Urinary bladder (tissue), 4 donors: ENCODE data around the gene RNASEL. TPM values are rescaled to one million over a fixed set of nuclear protein-coding genes. Genes with fewer than 3 reads are reported as not detected.
"Not testable (repeated sequence)": the region's sequence is repeated elsewhere in the genome, so short reads cannot be mapped to it uniquely, and the experiment has no call there.

Source experiments
- DNase-seq: peaks from one replicate; pipeline ENCODE4 v3.0.0-alpha.2; 2015; ENCODE audit errors: extremely low spot score
- H3K27ac ChIP-seq: one replicate; pipeline ENCODE4 v1.5.1; 2013; ENCODE audit warnings: low read depth, mild to moderate bottlenecking, moderate library complexity
- H3K36me3 ChIP-seq: one replicate; pipeline ENCODE4 v1.6.1; 2013; ENCODE audit warnings: mild to moderate bottlenecking, moderate library complexity; ENCODE audit not compliant: insufficient read depth
- H3K4me1 ChIP-seq: one replicate; pipeline ENCODE4 v1.6.1; 2013; ENCODE audit warnings: mild to moderate bottlenecking, moderate library complexity; ENCODE audit not compliant: insufficient read depth
- H3K4me3 ChIP-seq: one replicate; pipeline ENCODE4 v1.5.1; 2013; ENCODE audit warnings: low read depth, low read length
- WGBS: extraction: QIAGEN DNeasy Blood & Tissue Kit; methylation state at CpG from one replicate; pipeline ENCODE4 v1.1.7; 2013; 5-methylcytosine and 5-hydroxymethylcytosine counted together
- polyA plus RNA-seq: library from polyadenylated mRNA; stranded (reverse); fragments of 200-250 nt; gene quantifications from one replicate; pipeline ENCODE4 v1.2.3, GENCODE V29; 2013
- small RNA-seq: library from RNA; depleted of rRNA; stranded (forward); fragments of <200 nt; gene quantifications from one replicate; pipeline ENCODE3, GENCODE V24; 2014
- total RNA-seq: library from RNA; depleted of rRNA; stranded (reverse); fragments of >200 nt; gene quantifications from one replicate; pipeline ENCODE4 v1.2.3, GENCODE V29; 2014
- donor health status: healthy with polysubstance abuse.
- donor health status: healthy.

The RNASEL gene
- total and polyA plus RNA-seq, 2 donors = 10.7 to 17.2 TPM

DNA sequence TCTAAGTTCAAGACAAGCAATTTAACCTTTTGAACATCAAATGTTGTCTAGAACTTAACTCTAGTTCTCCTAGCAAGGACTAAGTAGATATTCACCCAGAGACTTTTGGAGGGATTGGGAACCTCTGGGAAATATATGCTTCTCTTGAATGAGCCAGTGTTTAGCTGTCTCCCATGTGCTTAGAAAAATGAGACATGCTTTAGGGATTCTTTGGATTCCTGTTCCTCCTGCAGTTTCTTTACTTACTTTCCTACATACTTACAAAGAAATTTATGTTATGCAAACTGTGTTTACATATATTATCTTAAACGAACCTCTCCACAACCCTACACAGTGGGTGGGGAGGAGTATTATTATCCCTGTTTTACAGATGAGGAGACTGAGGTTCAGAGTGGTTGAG is 39.2 kb downstream of the RNASEL start:
- 30% methylated on average over 1 of the region's 1 CpG for WGBS
- no peak for DNase-seq
- no peak overlapping the region for H3K27ac ChIP-seq
- no peak overlapping the region for H3K4me3 ChIP-seq
- no peaks in the 10 kb centered on the region for H3K4me1 ChIP-seq
- H3K36me3 ChIP-seq = no peaks in the 10 kb centered on the region

DNA sequence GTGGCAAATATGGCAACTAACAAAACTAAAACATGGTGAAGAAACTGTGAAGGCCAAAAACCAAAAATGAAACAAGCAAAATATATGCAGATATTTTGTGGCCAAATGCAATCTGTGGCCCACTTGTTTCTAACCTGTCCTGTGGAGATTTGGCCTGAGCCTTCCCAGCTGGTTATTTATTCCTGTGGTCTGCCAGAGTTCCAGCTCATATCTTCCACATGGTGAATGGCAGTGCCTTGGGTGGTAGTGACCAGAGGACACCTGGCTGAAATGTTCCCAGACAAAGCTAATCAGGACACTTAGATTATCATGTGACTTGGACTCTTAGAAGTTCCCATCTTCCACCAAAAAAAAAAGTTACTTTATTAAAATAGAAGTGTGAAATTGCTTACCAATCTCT is 39.7 kb downstream of the RNASEL start:
- H3K27ac ChIP-seq = no peak overlapping the region
- DNase-seq = no peak
- H3K4me1 ChIP-seq = no peaks in the 10 kb centered on the region
- no peak overlapping the region for H3K4me3 ChIP-seq
- no peaks in the 10 kb centered on the region for H3K36me3 ChIP-seq

DNA sequence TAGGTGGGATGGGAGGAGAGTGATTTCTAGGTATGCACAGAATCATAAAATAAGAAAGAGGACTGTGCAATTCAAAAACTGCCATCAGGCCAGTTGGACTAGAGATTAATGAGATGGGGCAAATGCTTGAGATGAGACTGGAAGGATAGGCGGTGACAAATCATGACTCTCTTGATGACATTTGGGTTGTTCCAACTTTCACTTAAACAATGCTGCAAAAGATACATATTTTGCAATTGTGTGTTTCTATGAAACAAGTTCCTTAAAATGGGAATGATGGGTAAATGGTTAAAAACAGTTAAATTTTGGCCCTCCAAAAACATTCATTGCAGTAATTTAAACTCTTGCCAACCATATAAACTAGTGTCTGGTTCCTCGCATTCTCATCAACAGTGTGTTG is 55.2 kb downstream of the RNASEL start:
- Histone ChIP-seq H3K27ac (no peak overlapping the region), H3K36me3 (no peaks in the 10 kb centered on the region), H3K4me1 (no peaks in the 10 kb centered on the region), H3K4me3 (no peak overlapping the region)
- no peak for DNase-seq
- 90% methylated on average over 2 of the region's 2 CpGs for WGBS

DNA sequence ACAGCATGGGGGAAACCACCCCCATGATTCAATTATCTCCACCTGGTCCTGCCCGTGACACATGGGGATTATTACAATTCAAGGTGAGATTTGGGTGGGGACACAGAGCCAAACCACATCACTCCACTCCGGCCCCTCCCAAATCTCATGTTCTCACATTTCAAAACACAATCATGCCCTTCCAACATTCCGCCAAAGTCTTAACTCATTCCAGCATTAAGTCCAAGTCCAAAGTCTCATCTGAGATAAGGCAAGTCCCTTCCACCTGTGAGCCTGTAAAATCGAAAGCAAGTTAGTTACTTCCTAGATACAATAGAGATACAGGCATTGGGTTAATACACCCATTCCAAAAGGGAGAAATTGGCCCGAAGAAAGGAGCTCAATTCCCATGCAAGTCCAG is 60.9 kb downstream of the RNASEL start:
- H3K4me1 ChIP-seq, H3K36me3 ChIP-seq, DNase-seq, H3K4me3 ChIP-seq, H3K27ac ChIP-seq: not testable (repeated sequence)
- 82% methylated on average over 5 of the region's 5 CpGs for WGBS

DNA sequence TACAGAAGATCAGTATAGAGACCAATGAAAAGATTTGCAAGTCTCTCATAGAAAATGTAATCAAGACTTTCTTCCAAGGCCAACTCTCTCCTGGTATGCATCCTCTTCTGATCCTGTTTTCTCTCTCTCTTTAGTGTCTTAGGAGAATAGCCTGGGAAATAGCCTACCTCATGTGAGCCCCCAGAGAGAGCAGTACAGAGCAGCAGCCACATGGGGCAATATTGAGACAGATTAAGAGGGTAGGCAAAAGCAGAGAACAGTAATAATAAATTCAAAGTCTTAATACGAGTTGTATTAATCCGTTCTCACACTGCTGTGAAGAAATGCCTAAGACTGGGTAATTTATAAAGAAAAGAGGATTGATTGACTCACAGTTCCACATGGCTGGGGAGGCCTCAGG is 61.4 kb downstream of the RNASEL start:
- 71% methylated on average over 2 of the region's 2 CpGs for WGBS
- Histone ChIP-seq H3K4me1 (no peaks in the 10 kb centered on the region), H3K27ac (no peak overlapping the region), H3K4me3 (no peak overlapping the region), H3K36me3 (no peaks in the 10 kb centered on the region)
- no peak for DNase-seq

DNA sequence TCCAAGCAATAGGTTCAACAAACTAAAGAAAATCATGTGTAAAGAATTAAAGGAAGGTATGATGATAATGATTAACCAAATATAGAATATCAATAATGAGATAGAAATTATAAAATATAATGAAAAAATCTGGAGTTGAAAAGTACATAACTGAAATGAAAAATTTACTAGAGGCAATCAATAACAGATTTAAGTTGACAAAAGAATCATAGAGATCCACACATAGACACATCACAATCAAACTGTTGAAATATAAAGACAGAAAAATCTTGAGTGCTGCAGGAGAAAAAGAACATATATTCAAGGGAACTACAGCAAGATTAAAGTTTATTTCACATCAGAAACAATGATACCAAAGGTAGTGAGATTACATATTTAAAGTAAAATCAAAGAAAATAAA is 63.7 kb downstream of the RNASEL start:
- Histone ChIP-seq H3K4me1 (no peaks in the 10 kb centered on the region), H3K36me3 (no peaks in the 10 kb centered on the region), H3K4me3 (no peak overlapping the region), H3K27ac (no peak overlapping the region)
- DNase-seq = no peak

Small RNAs within 50 kb of the gene (small RNA-seq; reads per million reads assigned to genes)
- gene RF00017 = not detected

Other genes starting within 250 kb of the RNASEL start
- gene GLUL, start 197.5 kb downstream of the RNASEL start, total RNA-seq = 304 TPM
- 1,565 TPM for gene GLUL, start 197.5 kb downstream of the RNASEL start, polyA plus RNA-seq
- gene TEDDM1, start 188.6 kb downstream of the RNASEL start, total RNA-seq = not detected
- gene TEDDM1, start 188.6 kb downstream of the RNASEL start, polyA plus RNA-seq = not detected
- gene RGSL1, start 139.1 kb downstream of the RNASEL start, total RNA-seq = not detected
- gene RGSL1, start 139.1 kb downstream of the RNASEL start, polyA plus RNA-seq = not detected
- gene RGS16, start 15.1 kb upstream of the RNASEL start, total RNA-seq = 7.9 TPM
- gene RGS16, start 15.1 kb upstream of the RNASEL start, polyA plus RNA-seq = 5.9 TPM
- 0.05 TPM for gene RGS8, start 95.3 kb upstream of the RNASEL start, total RNA-seq
- 0.03 TPM for gene RGS8, start 95.3 kb upstream of the RNASEL start, polyA plus RNA-seq
- gene NPL, start 200.5 kb upstream of the RNASEL start, total RNA-seq = 10.5 TPM
- 6.7 TPM for gene NPL, start 200.5 kb upstream of the RNASEL start, polyA plus RNA-seq